Hepatocyte (in vitro differentiated cells): ENCODE measurements around the gene RALGAPB.
"Not testable (repeated sequence)": the region's sequence is repeated elsewhere in the genome, so short reads cannot be mapped to it uniquely, and the experiment has no call there.

Source experiments
- CTCF ChIP-seq: fragments of 200-600 bp; sonication (generic); IDR thresholded peaks from 2 replicates; pipeline ENCODE4 v1.5.1; 2016; ENCODE audit warnings: antibody characterized with exemption, mild to moderate bottlenecking; ENCODE audit not compliant: poor library complexity
- EZH2phosphoT487 ChIP-seq: fragments of 200-600 bp; sonication (generic); IDR thresholded peaks from one replicate; pipeline ENCODE4 v1.6.1; 2018; ENCODE audit warnings: antibody characterized with exemption, mild to moderate bottlenecking, low read depth, moderate library complexity; ENCODE audit not compliant: unreplicated experiment, severe bottlenecking

- not testable (repeated sequence) for TF ChIP-seq CTCF, EZH2phosphoT487
Measured at GRCh38 chr20:38461167-38461566, 11.5 kb upstream of the RALGAPB start.
